Measurements from ENCODE around the gene XXYLT1.

The XXYLT1 gene

DNA sequence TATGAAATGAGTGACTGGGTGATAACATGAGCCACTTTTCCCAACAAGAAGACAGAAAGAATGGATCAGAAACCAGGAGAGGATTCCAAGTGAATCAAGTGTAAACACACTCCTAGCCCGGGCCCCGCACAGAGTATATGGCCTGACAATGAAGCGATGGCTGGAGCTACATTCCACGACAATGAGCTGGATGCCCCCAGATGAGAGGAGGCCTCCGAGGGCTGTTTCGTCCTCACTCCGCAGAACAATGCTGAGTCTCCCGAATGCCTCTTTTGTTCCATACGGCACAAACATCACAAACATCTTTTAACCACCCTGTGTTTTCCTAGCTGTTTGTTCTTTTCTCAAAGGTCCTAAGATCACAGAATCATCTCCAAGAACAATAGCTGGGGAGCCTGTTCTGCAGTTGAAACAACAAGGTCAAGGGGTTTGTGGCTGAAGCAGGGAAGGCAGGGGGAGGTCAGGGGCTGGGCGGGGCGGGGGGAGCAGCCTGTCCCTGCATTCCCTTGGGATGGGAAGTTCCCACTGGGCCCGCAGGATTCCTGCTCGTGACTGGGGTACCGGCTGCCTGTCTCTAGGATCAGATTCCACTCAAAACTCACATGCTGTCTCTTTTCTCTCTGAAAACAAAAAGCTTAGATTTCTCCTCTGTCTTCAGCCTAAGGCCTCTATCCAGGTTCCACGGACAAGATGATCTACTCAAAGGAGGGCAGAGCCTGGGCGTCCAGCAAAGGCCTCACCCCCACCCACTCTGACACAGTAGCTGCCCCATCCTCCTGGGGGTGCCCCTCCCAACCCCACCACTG, 151.3 kb downstream of the XXYLT1 start:
- Histone ChIP-seq H3K9me3 (ENCODE audit: severe bottlenecking) (no peaks in the 10 kb centered on the region), H3K36me3 (ENCODE audit: low read depth) (no peaks in the 10 kb centered on the region), H3K27ac (ENCODE audit: poor library complexity, severe bottlenecking) (peak overlapping the region; percentile 17), H3K4me3 (ENCODE audit: severe bottlenecking) (no peak overlapping the region), H3K27me3 (ENCODE audit: insufficient read depth, poor library complexity, severe bottlenecking) (no peaks in the 10 kb centered on the region), H3K4me1 (ENCODE audit: insufficient read depth, poor library complexity, severe bottlenecking) (peaks cover 14% of the 10 kb centered on the region)
- 0 out of 3 replicates have a peak, but pooled peaks have one; percentile 26 for ATAC-seq (ENCODE audit: low read depth)
- no peak for TF ChIP-seq CTCF (IDR thresholded peaks at IDR 0.05; ENCODE audit: poor library complexity, severe bottlenecking)
- no peak for DNase-seq (ENCODE audit: low spot score)

DNA sequence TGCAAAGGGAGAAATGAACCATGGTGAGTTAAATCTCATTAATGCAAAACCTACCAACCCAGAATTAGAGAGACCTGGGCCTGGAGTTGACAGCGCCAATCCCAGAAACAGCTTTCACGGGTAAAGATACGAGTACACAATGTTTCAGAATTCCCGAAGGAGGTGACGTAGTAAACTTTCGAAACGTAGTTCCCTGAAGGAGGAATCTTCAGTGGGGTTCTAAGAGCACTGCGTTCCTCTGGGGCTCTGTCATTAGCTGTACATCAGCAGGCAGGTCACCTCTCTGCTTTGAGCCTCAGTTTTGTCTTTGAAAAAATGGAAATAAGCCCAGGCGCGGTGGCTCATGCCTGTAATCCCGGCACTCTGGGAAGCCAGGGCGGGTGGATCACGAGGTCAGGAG, 152.3 kb downstream of the XXYLT1 start:
- no peaks in the 10 kb centered on the region for H3K27me3 ChIP-seq (ENCODE audit: insufficient read depth, poor library complexity, severe bottlenecking)
- H3K9me3 ChIP-seq (ENCODE audit: severe bottlenecking): no peaks in the 10 kb centered on the region
- peaks cover 14% of the 10 kb centered on the region for H3K4me1 ChIP-seq (ENCODE audit: insufficient read depth, poor library complexity, severe bottlenecking)
- H3K36me3 ChIP-seq (ENCODE audit: low read depth): no peaks in the 10 kb centered on the region
- H3K4me3 ChIP-seq (ENCODE audit: severe bottlenecking): no peak overlapping the region
- DNase-seq (ENCODE audit: low spot score): no peak
- ATAC-seq (ENCODE audit: low read depth): no peak; the same call in 2 of the 3 replicates
- peak overlapping the region; percentile 17 for H3K27ac ChIP-seq (ENCODE audit: poor library complexity, severe bottlenecking)
- no peak for TF ChIP-seq CTCF (IDR thresholded peaks at IDR 0.05; ENCODE audit: poor library complexity, severe bottlenecking)

DNA sequence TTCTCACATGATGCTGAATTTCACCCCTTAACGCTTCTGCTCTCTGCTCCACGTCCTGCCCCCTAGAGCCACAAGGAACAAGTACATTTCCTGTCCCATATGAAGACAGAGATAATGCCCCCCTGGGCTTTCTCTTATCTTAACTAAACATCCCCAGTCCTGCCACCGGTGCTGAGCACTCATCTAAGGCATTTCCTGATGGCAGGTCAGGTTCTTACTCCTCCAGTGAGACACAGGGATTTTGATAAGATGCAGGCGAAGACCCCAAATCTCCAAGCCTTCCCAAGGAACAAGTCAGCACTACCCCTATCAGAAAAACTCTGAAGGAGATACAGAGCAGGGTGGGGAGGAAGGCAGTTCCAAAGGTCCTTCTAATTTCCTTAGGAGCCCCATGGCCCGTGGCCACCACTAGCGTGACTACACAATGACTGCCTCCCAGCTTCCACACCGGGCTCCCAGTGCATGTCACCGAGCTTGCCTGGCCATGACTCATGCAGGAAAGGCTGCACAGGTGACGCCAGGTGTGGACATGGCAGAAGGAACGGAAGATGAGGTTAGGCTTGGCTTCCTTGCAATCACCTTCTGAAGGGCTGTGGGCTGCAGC, 152.9 kb downstream of the XXYLT1 start:
- H3K9me3 ChIP-seq (ENCODE audit: severe bottlenecking): no peaks in the 10 kb centered on the region
- no peaks in the 10 kb centered on the region for H3K36me3 ChIP-seq (ENCODE audit: low read depth)
- peaks cover 14% of the 10 kb centered on the region for H3K4me1 ChIP-seq (ENCODE audit: insufficient read depth, poor library complexity, severe bottlenecking)
- no peaks in the 10 kb centered on the region for H3K27me3 ChIP-seq (ENCODE audit: insufficient read depth, poor library complexity, severe bottlenecking)
- H3K4me3 ChIP-seq (ENCODE audit: severe bottlenecking): no peak overlapping the region
- H3K27ac ChIP-seq (ENCODE audit: poor library complexity, severe bottlenecking): peak overlapping the region; percentile 17
- no peak for TF ChIP-seq CTCF (IDR thresholded peaks at IDR 0.05; ENCODE audit: poor library complexity, severe bottlenecking)
- DNase-seq (ENCODE audit: low spot score) (no peak), ATAC-seq (ENCODE audit: low read depth) (peak; percentile 70)

DNA sequence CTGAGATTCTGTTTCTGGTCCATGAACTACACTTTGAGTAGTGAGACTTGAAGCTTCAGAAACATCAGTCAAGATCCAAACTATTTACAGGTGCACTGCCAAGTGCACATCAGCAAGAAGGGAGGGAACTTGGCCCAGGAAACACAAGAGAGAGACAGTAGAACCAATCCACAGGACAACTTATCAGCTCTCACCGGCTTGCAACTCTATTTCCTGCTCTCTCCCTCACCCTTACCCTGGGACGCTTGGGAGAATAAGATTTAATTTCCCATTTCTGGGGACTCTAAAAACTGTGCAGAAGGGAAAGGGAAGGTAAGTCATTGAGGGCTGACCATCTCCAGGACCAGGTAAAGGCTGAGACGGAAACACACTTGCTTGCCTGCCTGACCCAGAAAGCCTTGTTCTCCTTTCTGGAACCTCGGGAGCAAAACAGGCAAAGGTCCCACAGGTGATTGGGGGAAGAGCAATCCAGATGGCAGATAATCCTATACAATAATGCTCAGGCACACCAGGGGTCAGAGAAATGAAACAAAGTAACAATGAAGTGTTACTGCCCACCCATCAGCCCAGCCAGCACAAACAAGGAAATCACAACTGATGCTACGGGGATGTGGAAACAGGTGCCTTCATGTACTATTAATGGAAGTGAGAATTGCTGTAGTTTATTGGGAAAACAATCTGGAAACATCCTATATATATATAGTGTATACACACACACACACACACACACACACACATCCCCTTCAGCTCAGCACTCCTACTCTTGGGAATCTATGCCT, 154.4 kb downstream of the XXYLT1 start:
- DNase-seq (ENCODE audit: low spot score): no peak
- peaks cover 14% of the 10 kb centered on the region for H3K4me1 ChIP-seq (ENCODE audit: insufficient read depth, poor library complexity, severe bottlenecking)
- no peak for TF ChIP-seq CTCF (IDR thresholded peaks at IDR 0.05; ENCODE audit: poor library complexity, severe bottlenecking)
- ATAC-seq (ENCODE audit: low read depth): no peak
- no peaks in the 10 kb centered on the region for H3K9me3 ChIP-seq (ENCODE audit: severe bottlenecking)
- no peak overlapping the region for H3K27ac ChIP-seq (ENCODE audit: poor library complexity, severe bottlenecking)
- H3K4me3 ChIP-seq (ENCODE audit: severe bottlenecking): no peak overlapping the region
- no peaks in the 10 kb centered on the region for H3K27me3 ChIP-seq (ENCODE audit: insufficient read depth, poor library complexity, severe bottlenecking)
- no peaks in the 10 kb centered on the region for H3K36me3 ChIP-seq (ENCODE audit: low read depth)

Data from RWPE2 (cell line).